ENCODE results near the gene LMF1.

LMF1 gene

DNA sequence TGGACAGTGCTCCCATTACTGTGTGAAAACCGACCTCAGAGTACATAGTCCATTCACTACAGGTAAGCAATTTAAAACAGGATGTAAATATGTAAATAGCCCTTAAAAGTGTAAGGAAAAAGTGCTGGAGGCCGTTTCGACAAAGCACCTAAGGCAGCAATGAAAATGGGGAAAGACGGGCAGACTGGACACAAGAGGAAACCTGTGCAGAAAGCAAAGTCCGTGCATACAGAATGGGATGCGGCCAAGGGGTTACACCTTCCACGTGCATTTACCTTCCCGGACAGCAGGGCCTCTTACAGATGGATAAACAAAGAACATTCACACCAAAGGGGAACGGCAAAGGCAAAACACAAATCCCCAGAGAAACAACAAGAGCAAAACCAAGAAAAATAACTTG, 32.0 kb downstream of the LMF1 start:
- Histone ChIP-seq H3K4me3 (ENCODE audit: low read depth, low read length) (no peak overlapping the region), H3K9me3 (ENCODE audit: severe bottlenecking) (peaks cover 8% of the 10 kb centered on the region), H3K36me3 (no peaks in the 10 kb centered on the region), H3K27me3 (ENCODE audit: insufficient read depth, low read depth, severe bottlenecking) (no peaks in the 10 kb centered on the region), H3K27ac (no peak overlapping the region)
- TF ChIP-seq, protein P1, sequence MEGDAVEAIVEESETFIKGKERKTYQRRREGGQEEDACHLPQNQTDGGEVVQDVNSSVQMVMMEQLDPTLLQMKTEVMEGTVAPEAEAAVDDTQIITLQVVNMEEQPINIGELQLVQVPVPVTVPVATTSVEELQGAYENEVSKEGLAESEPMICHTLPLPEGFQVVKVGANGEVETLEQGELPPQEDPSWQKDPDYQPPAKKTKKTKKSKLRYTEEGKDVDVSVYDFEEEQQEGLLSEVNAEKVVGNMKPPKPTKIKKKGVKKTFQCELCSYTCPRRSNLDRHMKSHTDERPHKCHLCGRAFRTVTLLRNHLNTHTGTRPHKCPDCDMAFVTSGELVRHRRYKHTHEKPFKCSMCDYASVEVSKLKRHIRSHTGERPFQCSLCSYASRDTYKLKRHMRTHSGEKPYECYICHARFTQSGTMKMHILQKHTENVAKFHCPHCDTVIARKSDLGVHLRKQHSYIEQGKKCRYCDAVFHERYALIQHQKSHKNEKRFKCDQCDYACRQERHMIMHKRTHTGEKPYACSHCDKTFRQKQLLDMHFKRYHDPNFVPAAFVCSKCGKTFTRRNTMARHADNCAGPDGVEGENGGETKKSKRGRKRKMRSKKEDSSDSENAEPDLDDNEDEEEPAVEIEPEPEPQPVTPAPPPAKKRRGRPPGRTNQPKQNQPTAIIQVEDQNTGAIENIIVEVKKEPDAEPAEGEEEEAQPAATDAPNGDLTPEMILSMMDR (IDR thresholded peaks at IDR 0.05; ENCODE audit: low read depth, low read length), result no peak
- no peak for DNase-seq

DNA sequence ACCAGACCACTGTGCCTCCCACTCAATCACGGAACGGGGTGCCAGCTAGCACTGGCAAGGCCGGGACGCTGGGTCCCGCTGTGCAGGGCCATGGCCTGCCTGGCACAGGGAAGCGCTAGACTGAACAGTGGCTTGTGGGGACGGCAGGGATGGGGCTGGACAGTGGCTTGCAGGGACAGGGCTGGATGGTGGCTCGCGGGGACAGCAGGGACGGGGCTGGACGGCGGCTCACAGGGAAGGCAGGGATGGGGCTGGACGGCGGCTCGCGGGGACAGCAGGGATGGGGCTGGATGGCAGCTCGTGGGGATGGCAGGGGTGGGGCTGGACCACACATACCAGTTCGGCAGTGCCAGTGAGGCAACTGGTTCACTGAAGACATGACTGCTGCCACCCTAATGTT, 32.6 kb downstream of the LMF1 start:
- Histone ChIP-seq H3K36me3 (no peaks in the 10 kb centered on the region), H3K27me3 (ENCODE audit: insufficient read depth, low read depth, severe bottlenecking) (no peaks in the 10 kb centered on the region), H3K4me3 (ENCODE audit: low read depth, low read length) (no peak overlapping the region), H3K9me3 (ENCODE audit: severe bottlenecking) (peaks cover 8% of the 10 kb centered on the region), H3K27ac (no peak overlapping the region)
- TF ChIP-seq, protein P1 (IDR thresholded peaks at IDR 0.05; ENCODE audit: low read depth, low read length), result no peak
- DNase-seq, result no peak

DNA sequence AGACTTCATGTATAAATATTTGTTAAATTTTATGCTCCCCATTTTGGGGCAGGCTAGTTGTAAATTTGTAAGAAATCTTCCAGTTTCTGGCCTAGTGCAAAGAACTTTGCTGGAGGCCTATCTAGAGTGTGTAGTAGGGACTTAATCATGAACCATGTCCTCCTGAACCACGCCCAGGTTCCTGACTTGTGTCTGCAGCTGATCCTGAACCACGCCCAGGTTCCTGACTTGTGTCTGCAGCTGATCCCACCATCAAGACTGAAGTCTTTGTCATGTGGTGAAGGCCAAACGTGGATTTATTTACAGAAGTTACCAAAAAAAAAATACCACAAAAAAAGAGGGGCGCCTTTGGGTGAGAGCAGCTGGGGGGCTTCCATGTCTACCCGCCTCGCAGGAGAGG, 33.1 kb downstream of the LMF1 start:
- Histone ChIP-seq H3K4me3 (ENCODE audit: low read depth, low read length) (no peak overlapping the region), H3K36me3 (no peaks in the 10 kb centered on the region), H3K27me3 (ENCODE audit: insufficient read depth, low read depth, severe bottlenecking) (no peaks in the 10 kb centered on the region), H3K27ac (no peak overlapping the region), H3K9me3 (ENCODE audit: severe bottlenecking) (peaks cover 8% of the 10 kb centered on the region)
- TF ChIP-seq, protein P1 (IDR thresholded peaks at IDR 0.05; ENCODE audit: low read depth, low read length), result no peak
- DNase-seq, result no peak

DNA sequence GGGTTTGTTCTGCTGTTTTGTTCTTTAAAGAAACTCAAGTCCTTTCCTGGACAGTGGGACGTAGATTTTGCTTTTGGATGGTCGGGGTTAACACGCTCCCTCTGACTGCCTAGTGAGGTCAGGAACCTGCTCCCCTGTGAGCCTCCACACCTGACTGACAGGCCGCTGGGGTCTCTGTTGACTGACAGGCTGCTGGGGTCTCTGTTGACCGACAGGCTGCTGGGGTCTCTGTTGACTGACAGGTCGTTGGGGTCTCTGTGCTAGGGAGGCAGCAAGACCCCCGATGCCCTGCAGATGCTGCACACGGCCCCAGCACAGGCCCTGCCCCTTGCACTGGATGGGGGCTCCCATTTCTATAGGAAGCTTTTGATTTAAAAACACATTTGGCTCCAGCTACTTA, 33.5 kb downstream of the LMF1 start:
- TF ChIP-seq, protein P1 (IDR thresholded peaks at IDR 0.05; ENCODE audit: low read depth, low read length), result no peak
- Histone ChIP-seq H3K9me3 (ENCODE audit: severe bottlenecking) (peaks cover 8% of the 10 kb centered on the region), H3K4me3 (ENCODE audit: low read depth, low read length) (no peak overlapping the region), H3K36me3 (no peaks in the 10 kb centered on the region), H3K27me3 (ENCODE audit: insufficient read depth, low read depth, severe bottlenecking) (no peaks in the 10 kb centered on the region), H3K27ac (no peak overlapping the region)
- DNase-seq, result no peak

DNA sequence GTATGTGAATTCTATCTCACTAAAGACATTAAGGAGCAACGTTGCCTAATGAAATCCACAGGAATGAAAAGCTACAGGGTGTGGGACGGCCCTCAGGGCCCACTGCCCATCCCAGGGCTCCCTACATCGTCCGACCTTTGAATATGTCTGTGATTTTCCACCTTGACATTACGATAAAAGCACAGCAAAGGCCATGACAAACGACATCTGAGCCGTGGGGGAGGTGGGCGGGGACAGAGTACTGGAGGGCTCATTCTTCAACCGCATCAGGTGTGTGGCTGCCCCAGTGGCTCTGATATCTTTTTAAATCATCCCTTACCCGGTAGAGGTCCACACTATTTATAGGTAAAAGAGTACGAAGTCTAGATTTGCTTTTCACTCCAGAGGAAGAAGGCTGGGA, 35.1 kb downstream of the LMF1 start:
- Histone ChIP-seq H3K27ac (no peak overlapping the region), H3K36me3 (no peaks in the 10 kb centered on the region), H3K9me3 (ENCODE audit: severe bottlenecking) (no peaks in the 10 kb centered on the region), H3K27me3 (ENCODE audit: insufficient read depth, low read depth, severe bottlenecking) (no peaks in the 10 kb centered on the region), H3K4me3 (ENCODE audit: low read depth, low read length) (no peak overlapping the region)
- TF ChIP-seq, protein P1 (IDR thresholded peaks at IDR 0.05; ENCODE audit: low read depth, low read length), result no peak
- DNase-seq, result no peak

DNA sequence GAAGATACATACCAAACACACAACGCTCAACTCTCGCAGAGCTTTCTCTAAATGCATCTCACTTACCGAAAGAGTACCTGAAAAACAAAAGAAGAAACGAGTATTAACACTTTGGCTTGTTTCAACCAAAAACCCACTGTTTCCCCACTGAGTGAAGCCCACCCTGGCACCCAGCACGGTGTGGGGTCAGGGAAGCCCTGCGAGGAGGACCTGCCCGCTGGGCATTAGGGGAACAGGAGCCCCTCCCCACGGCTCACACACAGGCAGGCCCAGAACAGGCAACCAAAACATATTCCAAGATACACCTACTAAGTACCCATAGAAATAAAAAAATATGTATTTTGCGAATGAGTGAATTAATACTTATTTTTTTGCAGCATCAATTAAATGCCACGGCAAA, 36.6 kb downstream of the LMF1 start:
- H3K36me3 ChIP-seq, result no peaks in the 10 kb centered on the region
- DNase-seq, result no peak
- TF ChIP-seq, protein P1 (IDR thresholded peaks at IDR 0.05; ENCODE audit: low read depth, low read length), result no peak
- no peak overlapping the region for H3K4me3 ChIP-seq (ENCODE audit: low read depth, low read length)
- no peaks in the 10 kb centered on the region for H3K9me3 ChIP-seq (ENCODE audit: severe bottlenecking)
- no peak overlapping the region for H3K27ac ChIP-seq
- H3K27me3 ChIP-seq (ENCODE audit: insufficient read depth, low read depth, severe bottlenecking), result no peaks in the 10 kb centered on the region
